ENCODE results near the gene FAM131A.

Gene FAM131A

DNA sequence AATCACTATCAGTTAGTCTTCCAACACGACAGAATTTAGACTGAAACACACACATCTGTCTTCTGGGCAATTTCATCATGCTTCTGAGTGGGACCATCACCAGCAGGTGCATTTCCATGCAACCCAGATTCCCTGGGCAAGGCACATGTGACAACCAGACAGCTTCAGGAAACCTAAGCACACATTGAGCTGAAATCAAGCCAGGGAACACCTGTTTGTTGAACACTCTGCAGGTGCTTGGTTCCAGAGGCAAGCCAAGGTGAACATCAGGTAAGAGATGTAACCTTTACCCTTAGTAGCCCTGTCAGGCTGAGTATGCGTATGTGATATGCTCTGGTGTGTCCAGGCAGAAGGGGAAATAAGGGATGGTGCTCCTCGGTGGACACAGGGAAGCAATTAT is 41.6 kb upstream of the FAM131A start:
- CTCF ChIA-PET: no interaction called here
- POLR2A ChIA-PET: no interaction called here

DNA sequence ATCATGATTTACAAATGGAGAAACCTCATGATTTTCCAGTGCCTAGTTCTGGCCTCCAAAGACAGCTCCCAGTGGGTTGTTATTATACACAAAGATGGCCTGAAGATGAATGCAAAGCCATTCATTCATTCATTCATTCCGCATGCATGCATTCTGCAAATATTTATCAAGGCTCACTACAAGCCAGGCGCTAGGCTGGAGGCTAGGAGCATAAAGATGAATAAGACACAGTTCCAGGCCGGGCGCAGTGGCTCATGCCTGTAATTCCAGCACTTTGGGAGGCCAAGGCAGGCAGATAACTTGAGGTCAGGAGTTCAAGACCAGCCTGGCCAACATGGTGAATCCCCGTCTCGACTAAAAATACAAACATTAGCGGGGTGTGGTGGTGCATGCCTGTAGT is 40.8 kb upstream of the FAM131A start:
- ChIA-PET CTCF (no interaction called here), POLR2A (no interaction called here)
- TF ChIP-seq FOXM1 (IDR thresholded peaks at IDR 0.05; ENCODE audit: borderline replicate concordance) (no peak), SUZ12 (IDR thresholded peaks at IDR 0.05) (no peak), LEF1 (IDR thresholded peaks at IDR 0.05; ENCODE audit: borderline replicate concordance) (no peak), L3MBTL2 (conservative IDR thresholded peaks at IDR 0.05) (no peak), NFRKB (IDR thresholded peaks at IDR 0.05) (no peak), FOXK2 (IDR thresholded peaks at IDR 0.05) (no peak), SP1 (IDR thresholded peaks at IDR 0.05) (no peak), ZNF384 (IDR thresholded peaks at IDR 0.05) (no peak), FOXA1 (IDR thresholded peaks at IDR 0.05) (no peak), BHLHE40 (IDR thresholded peaks at IDR 0.05; ENCODE audit: borderline replicate concordance) (no peak), HDGF (IDR thresholded peaks at IDR 0.05; ENCODE audit: borderline replicate concordance) (no peak), ARNT (IDR thresholded peaks at IDR 0.05) (no peak), TARDBP (IDR thresholded peaks at IDR 0.05) (no peak), ELF4 (IDR thresholded peaks at IDR 0.05) (no peak), CTBP1 (IDR thresholded peaks at IDR 0.05; ENCODE audit: borderline replicate concordance) (no peak)
- TF ChIP-seq, protein P1, sequence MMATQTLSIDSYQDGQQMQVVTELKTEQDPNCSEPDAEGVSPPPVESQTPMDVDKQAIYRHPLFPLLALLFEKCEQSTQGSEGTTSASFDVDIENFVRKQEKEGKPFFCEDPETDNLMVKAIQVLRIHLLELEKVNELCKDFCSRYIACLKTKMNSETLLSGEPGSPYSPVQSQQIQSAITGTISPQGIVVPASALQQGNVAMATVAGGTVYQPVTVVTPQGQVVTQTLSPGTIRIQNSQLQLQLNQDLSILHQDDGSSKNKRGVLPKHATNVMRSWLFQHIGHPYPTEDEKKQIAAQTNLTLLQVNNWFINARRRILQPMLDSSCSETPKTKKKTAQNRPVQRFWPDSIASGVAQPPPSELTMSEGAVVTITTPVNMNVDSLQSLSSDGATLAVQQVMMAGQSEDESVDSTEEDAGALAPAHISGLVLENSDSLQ (IDR thresholded peaks at IDR 0.05): no peak
- no peak for DNase-seq (ENCODE audit: extremely low spot score)

More for the DNA sequence above, 41.6 kb upstream of the FAM131A start:
- no peak for DNase-seq (ENCODE audit: extremely low spot score)
- TF ChIP-seq LEF1 (IDR thresholded peaks at IDR 0.05; ENCODE audit: borderline replicate concordance) (no peak), BHLHE40 (IDR thresholded peaks at IDR 0.05; ENCODE audit: borderline replicate concordance) (no peak), ARNT (IDR thresholded peaks at IDR 0.05) (no peak), NFRKB (IDR thresholded peaks at IDR 0.05) (no peak), HDGF (IDR thresholded peaks at IDR 0.05; ENCODE audit: borderline replicate concordance) (no peak), FOXM1 (IDR thresholded peaks at IDR 0.05; ENCODE audit: borderline replicate concordance) (no peak), ZNF384 (IDR thresholded peaks at IDR 0.05) (no peak)
- TF ChIP-seq, protein P1 (IDR thresholded peaks at IDR 0.05): no peak

DNA sequence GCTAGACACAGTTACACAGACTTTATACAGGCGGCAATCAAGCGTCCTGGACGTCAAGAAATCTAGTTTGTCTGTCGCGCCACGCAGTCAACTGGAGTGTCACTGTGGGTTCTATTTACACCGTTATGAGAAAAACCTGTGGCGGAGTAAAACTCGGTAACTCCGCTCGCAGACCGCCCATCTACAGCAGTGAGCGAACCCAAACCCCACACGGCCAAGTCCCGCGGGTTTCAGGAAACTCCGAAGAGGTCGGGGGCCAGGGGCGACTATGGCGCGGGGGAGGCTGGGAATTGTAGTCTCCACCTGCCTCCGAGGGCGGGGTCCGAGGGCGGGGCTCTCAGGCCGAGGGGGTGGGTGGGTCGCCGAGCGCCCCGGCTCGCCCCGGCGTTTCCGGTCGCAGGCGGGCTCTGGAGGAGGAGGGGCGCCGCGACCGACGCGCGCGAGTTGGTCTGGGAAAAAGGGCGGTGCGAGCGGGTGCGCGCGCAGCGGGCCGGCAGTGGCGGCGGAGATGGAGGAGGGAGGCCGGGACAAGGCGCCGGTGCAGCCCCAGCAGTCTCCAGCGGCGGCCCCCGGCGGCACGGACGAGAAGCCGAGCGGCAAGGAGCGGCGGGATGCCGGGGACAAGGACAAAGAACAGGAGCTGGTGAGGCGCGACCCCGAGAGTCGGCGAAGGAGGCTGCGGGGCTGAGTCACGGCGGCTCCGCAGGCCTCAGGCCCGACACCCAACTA is 38.5 kb upstream of the FAM131A start, which contains the start of gene PSMD2:
Gene PSMD2, plus strand, starts transcription at position 483 of the 729 bp plus-strand sequence. Its CDS starts 26 bp downstream, at position 509.
- ChIA-PET CTCF (no interaction called here), POLR2A (interaction anchor here (0.6 to 1.0 kb wide), 3 partner anchors 13 to 62 kb away, joined by 3 read pairs; partner anchors contain the start of genes CLCN2 and POLR2H)
- TF ChIP-seq FOXK2 (IDR thresholded peaks at IDR 0.05) (no peak), ARNT (IDR thresholded peaks at IDR 0.05) (no peak), HDGF (IDR thresholded peaks at IDR 0.05; ENCODE audit: borderline replicate concordance) (no peak), L3MBTL2 (conservative IDR thresholded peaks at IDR 0.05) (no peak), NFRKB (IDR thresholded peaks at IDR 0.05) (no peak), FOXM1 (IDR thresholded peaks at IDR 0.05; ENCODE audit: borderline replicate concordance) (no peak), CTBP1 (IDR thresholded peaks at IDR 0.05; ENCODE audit: borderline replicate concordance) (no peak), SUZ12 (IDR thresholded peaks at IDR 0.05) (no peak), FOXA1 (IDR thresholded peaks at IDR 0.05) (no peak), LEF1 (IDR thresholded peaks at IDR 0.05; ENCODE audit: borderline replicate concordance) (no peak), SP1 (IDR thresholded peaks at IDR 0.05) (no peak), ZNF384 (IDR thresholded peaks at IDR 0.05) (no peak), BHLHE40 (IDR thresholded peaks at IDR 0.05; ENCODE audit: borderline replicate concordance) (no peak), TARDBP (IDR thresholded peaks at IDR 0.05) (no peak), ELF4 (IDR thresholded peaks at IDR 0.05) (no peak)
- TF ChIP-seq, protein P1 (IDR thresholded peaks at IDR 0.05): no peak
- DNase-seq (ENCODE audit: extremely low spot score): peak; percentile 95

DNA sequence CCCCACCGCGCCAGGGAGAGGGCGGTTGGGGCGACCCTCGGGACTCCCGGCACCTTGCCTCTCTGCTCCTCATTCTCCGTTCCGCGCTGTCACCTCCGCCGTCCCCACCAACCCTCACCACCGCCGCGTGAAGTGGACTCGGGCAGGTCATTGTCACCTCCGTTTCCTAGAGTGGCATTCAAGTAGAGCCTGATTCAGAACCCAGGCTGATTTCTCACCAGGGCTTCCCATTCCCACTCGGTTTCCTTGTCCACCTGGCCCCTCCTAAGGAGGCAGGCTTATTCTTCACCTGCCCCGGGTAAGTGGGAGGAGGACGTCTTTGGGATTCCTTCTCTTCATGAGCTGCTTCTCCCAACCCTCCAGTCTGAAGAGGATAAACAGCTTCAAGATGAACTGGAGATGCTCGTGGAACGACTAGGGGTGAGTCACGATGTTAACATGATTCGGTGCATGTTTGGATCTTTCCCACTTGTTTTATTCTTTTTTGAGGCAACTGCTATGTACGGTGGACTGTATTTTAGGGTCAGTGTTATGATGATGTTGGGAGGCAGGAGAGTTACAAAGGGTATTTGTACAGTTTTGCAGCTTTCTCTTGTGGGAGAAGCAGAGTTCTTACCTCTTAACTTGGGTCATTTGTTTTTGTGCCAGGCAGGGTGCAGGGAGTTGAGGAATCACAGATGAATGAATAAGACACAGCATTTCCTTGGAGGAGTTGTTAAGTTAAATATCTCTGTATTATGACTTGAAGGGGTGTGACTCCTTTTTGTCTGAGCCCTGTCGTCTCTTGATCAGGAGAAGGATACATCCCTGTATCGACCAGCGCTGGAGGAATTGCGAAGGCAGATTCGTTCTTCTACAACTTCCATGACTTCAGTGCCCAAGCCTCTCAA is 37.7 kb upstream of the FAM131A start:
- TF ChIP-seq ELF4 (IDR thresholded peaks at IDR 0.05): no peak
- ChIA-PET CTCF (no interaction called here), POLR2A (interaction anchor here (0.6 to 1.0 kb wide), 3 partner anchors 12 to 61 kb away, joined by 3 read pairs; partner anchors contain the start of genes CLCN2 and POLR2H)
- DNase-seq (ENCODE audit: extremely low spot score): no peak

DNA sequence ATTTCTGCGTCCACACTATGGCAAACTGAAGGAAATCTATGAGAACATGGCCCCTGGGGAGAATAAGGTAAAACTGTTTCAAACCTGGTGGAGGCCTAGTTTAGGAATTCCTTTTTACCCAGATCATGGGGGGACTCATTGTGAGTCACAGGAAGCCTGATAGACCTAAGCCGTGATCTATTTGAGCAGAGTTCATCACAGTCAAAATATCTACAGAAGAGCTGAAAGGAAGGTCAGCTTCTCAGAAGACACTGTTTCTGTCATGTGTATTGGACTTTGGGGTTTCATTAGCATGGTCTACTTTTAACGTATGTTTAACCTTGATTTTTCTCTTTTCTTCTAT is 37.1 kb upstream of the FAM131A start:
- DNase-seq (ENCODE audit: extremely low spot score): no peak
- TF ChIP-seq ARNT (IDR thresholded peaks at IDR 0.05) (no peak), ZNF384 (IDR thresholded peaks at IDR 0.05) (no peak)
- POLR2A ChIA-PET: no interaction called here
- CTCF ChIA-PET: no interaction called here

DNA sequence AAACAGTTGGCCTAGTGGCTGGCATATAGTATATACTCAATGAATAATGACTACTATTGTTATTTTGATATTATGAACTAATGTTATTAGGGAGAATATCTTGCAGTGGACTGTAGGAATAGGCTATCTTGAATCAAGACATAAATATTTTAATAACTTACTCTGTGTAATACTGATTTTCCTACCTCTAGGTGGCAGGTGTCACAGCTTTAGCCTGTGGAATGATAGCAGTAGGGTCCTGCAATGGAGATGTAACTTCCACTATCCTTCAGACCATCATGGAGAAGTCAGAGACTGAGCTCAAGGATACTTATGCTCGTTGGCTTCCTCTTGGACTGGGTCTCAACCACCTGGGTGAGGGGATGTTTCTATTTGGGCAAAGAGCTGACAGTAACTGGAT is 31.8 kb upstream of the FAM131A start:
- DNase-seq (ENCODE audit: extremely low spot score): no peak
- TF ChIP-seq, protein P1 (IDR thresholded peaks at IDR 0.05): no peak
- TF ChIP-seq SP1 (IDR thresholded peaks at IDR 0.05): no peak
- no peak for TF ChIP-seq LEF1 (IDR thresholded peaks at IDR 0.05; ENCODE audit: borderline replicate concordance)
- TF ChIP-seq HDGF (IDR thresholded peaks at IDR 0.05; ENCODE audit: borderline replicate concordance): no peak
- TF ChIP-seq ELF4 (IDR thresholded peaks at IDR 0.05): no peak
- no peak for TF ChIP-seq BHLHE40 (IDR thresholded peaks at IDR 0.05; ENCODE audit: borderline replicate concordance)
- TF ChIP-seq ARNT (IDR thresholded peaks at IDR 0.05): no peak
- TF ChIP-seq TARDBP (IDR thresholded peaks at IDR 0.05): no peak
- TF ChIP-seq ZNF384 (IDR thresholded peaks at IDR 0.05): no peak
- no peak for TF ChIP-seq FOXA1 (IDR thresholded peaks at IDR 0.05)
- ChIA-PET CTCF (no interaction called here), POLR2A (no interaction called here)
